Effector CD8-positive, alpha-beta T cell (primary cell): ENCODE data around the gene TST.

Experiments
- DNase-seq: peaks from one replicate; lab custom pipeline; 2025; lab: John Stamatoyannopoulos, UW
- total RNA-seq, 4 experiments: gene quantifications; one replicate each; lab custom pipeline; 2026; lab: John Stamatoyannopoulos, UW

TST gene
- 0.35 to 3.2 (median 1.7) reads per million in 4 experiments for total RNA-seq

DNA sequence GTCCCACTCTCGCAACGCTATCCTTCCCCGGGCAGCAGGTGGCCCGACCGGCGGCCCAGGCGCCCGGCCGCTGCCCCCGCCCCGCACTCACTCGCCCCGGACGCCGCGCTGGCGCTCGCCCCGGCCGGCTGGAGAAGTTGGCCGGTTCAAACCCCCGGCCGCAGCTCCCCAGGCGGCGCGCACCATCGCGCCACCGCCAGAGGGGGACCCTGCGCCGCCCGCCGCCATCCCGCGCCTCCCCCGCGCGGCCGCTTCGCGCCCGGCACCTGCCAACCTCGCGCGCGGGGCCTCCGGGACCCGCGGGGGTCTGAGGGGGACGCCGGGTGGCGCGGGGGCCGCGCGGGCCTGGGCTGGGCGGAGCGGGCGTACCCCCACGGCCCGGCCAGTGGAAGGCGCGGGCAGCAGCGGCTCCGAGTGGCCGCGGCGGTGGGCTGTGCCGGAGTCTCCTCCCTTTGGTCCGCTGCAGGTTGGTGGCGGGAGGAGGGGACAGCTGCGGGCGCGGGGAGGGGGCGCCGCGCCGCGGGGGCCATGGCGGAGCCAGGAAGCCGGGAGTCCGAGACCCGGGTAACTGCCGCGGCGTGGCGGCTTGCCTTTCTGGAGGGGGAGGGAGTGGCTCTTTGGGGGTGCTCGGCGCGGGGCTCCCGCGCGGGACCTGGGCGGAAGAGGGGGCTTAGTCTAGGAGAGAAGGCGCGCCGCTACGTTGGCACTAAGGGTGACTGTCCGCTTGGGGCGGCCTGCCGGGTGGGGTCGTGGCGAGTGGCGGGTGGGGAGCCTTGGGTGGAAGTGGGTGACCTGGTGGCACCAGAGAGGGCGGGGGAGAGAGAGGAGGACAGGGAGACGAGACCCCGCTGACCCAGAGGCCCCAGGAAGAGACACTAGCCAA lies at the start of gene TST, which contains the start of gene MPST:
Gene TST (minus strand): TSS at position 139 of the 883 bp plus-strand sequence. CDS start 715 bp downstream, outside the sequence.
Gene MPST (plus strand): TSS at position 434 of the 883 bp plus-strand sequence. CDS start 95 bp downstream, at position 529.
- DNase-seq = no peak

DNA sequence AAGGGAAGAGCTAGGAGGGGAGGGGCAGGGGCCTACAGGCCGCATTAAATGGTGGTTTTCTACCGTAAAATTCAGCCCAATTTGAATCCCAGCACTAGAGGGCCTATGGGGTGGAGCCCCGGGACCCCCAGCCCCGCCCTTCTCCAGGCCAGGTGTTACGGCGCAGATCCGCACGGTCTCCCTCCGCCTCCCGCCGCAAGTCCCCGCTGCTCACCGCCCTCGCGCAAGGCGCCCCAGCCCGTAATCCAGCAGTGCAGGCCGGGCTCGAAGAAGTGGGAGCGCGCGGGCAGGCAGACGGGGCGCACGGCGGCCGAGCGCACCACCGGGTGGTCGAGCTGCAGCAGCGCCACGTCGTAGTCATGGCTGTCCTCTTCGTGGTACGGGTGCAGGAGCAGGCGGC lies 49.6 kb upstream of the TST start:
- DNase-seq = no peak

DNA sequence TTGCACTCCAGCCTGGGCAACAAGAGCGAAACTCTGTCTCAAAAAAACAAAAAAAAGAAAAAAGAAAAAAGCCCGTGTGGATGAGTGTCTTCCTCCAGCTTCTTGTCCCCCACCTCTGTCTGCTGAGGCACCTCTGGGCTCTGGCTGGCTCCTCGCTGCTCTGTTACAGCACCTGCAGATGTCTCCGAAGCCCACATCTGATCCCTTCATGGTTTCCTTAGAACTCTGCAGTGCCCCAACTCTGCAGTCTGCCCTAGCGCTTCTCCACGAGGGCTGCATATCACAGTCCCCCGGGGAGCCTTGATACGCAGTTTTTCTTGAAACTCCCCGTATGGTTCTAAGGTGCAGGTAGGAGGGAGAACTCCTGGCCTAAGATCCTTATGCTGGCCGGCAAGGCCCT lies 48.2 kb upstream of the TST start:
- DNase-seq = no peak

- DNase-seq = no peak
Observed at GRCh38 chr22:37065961-37066360, 46.7 kb upstream of the TST start.

DNA sequence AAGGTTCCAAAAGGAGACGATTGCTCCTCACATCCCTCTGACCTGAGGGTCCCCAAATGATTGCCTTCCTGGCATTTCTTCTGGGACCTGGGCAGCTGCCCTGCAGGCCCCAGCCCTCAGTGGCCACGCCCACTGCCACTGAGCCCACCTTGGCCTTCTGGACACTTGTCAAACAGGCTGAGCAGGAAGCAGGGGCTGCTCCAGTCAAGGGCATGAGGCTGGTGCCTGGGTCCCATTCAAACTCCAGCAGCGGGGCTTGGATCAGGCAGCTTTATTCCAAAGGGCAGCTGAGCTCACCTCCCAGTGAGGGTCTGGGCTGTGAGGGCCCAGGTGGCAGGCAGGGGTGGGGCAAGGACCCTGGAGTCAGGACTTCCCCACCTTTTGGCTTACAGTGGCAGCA lies 45.9 kb upstream of the TST start:
- DNase-seq = no peak

- no peak for DNase-seq
Observed at GRCh38 chr22:37064553-37064952, 45.3 kb upstream of the TST start.

DNA sequence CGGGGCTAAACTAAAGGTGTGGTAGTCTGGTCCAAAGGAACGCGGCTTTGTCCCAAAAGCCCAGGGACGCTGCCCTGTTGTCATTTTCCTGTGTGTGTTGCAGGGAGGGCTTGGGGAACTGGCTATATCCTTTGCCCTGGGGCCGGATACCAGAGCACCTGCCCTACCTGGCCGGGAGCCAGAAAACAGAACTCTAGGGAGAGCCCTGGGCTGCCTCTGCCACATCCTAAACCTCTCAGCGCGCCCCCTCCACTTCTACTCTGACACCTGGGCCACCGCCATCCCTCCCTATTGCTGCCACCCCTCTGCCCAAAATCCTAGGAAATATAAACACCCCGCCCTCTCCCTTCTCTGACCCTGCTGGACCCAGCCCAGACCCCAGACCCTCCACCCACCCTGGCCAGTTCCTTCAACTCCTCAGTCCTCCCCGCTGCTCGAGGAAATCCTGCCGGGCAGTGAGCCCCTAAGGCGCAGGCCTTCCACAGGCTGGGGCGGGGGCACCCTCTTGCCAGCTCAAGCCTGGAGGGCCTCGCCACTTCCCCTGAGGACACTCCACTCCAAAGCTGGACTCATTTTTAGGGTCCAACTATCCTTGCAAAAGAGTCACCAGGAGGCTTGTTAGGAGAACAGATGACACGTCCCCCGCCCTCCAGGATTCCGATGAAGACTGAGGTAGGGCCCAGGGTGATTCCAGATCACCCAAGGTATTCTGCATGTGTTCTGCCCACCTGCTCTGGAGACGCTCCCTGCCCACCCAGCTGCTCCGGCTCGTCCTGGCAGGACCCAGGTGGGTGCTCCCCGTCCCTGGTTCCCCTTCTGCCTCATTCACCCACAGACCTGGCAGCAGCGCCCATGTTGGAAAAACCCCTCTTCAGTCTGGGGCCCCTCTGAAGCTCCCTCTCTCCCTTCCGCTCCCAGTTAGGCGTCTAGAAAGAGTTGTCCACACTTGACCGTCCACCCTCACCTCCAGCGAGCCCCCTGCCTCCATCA lies 44.5 kb upstream of the TST start:
- DNase-seq = no peak

GRCh38 chr22:37062702-37063381 lies 43.6 kb upstream of the TST start:
- no peak for DNase-seq

DNA sequence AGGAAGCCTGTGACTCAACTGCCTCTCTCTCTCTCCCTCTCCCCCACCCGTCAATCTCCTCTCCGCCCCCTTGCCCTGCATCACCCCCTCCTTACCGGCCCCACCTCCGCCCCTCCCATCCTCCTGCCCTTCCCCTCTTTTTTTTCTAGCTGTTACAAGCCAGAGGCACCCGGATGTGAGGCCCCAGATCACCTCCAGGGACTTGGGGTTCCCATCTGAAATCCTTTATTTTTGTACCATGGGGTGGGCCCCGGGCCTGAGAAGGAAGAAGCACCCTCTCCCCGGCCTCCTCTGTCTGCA lies 43.1 kb upstream of the TST start:
- DNase-seq = no peak

- no peak for DNase-seq
Observed at GRCh38 chr22:37061611-37062375, 42.5 kb upstream of the TST start.

DNA sequence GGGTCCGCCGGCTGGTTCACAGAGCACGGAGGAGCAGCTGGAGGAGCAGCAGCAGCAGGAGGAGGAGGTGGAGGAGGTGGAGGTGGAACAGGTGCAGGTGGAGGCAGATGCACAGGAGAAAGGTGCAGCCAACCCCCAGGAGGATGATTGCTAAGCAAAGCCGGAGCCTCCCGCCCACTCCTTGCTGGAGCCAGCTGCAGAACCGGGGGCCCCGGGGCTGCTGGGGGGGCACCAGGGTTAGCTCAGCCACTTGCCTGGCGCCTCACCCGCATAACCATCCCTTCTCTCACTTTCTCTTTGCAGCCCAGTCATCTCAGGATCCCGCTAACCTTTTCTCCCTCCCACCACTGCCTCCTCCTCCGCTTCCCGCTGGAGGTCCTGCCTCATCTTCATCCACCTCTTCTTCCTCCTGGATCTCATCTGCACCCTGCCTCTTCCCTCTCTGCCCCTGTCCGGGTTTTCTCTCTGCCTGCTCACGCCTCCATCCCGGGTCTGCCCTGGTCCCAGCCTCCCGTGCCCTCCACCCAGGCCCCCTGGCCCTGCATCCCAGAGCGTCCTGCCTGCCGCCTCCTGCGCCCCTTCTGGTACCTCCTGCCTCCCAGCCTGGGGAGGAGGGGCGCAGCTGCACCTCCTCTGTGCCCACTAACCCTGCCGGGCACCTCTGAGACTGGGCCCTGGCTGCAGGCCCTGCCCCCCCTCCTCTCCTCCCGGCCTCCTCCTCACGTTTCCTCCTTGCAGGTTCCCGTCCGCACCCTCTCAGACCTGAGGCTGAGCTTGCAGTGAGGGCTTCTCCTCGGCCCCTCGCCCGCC lies 41.8 kb upstream of the TST start:
- DNase-seq = no peak

- DNase-seq = no peak
Observed at GRCh38 chr22:37059876-37060449, 40.7 kb upstream of the TST start.

DNA sequence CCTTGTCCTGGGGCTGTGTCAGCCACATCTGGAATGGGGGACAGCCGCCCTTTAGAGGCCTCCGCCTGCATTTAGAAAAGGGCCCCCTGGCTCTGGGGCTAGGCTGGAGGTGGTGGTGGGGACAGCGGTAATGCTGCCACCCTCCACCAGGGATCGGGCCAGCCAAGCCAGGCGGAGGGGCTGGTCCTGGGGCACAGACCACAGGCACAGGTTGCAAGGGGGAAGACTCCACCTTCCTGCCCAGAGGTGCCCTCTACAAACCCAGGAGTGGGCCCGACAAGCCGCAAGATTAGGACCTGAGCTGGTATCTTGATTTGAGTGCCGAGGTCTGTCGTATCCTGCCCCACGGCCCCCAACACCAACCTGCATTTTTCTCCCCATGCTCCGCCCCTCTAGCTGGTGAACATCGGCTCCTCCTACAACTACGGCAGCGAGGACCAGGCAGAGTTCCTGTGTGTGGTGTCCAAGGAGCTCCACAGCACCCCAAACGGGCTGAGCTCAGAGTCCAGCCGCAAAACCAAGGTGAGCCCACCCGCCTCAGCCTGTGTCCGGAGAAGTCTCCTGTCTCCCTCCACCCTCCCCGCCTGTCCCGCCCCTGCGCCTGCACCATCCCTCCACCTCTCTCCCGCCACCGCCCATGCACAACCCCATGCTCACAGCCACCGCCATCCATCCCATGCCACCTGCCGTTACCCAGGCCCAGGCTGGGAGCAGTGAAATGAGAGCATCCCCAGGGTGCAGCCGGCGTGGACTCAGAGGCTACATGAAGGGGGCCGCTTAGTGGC lies 39.9 kb upstream of the TST start:
- no peak for DNase-seq

DNA sequence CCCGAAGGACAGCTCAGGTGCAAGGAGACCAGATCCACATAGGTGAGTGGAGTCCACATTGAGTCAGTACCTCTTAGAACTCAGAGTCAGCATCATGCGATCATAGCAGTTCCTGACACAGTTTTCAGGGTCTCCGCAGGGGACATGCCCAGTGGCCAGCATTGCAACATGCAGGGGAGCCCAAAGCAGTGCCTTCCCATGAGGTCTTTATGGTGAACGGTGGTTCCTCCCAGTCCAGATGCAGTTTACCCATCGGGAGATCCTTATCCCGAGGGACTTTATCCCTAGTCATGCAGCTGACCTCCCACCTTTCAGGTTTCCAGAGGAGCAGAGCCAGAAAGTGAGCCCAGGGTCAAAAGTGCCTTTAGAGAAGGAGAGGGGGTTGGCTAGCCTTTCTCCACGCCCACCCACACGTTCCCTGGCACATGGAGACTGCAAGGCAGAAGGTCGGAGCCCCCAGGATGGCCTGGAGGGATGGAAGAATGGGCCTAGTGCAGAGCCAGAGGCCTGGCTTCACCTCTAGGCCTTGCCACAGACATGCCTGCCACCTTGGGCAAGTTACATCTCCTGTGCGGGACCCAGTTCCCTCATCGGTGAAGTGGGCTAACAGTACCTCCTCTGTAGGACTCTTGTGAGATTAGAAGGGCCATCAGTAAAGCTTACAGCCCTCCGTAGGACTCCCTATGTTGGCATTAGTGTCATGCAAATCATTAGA lies 38.7 kb upstream of the TST start:
- no peak for DNase-seq

DNA sequence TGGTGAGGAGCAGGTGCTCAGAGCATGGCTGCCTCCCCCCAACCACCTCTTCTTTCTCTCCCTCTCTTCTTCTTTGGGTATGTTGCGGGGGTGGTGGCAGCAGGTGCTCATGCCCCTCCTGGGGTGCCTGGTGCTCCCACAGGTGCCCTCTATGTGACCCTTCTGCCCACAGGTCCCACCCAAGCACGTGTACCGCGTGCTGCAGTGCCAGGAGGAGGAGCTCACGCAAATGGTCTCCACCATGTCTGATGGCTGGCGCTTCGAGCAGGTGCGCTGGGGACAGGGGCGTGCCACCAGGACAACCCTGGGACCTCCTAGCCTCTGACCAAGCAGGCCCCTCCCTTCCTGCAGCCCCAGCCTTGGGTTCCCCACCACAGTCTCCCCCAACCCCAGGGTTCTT lies 38.0 kb upstream of the TST start:
- no peak for DNase-seq

GRCh38 chr22:37056246-37056645 lies 37.0 kb upstream of the TST start:
- no peak for DNase-seq

- DNase-seq = no peak
Observed at GRCh38 chr22:37054600-37055365, 35.5 kb upstream of the TST start.

- DNase-seq = no peak
Observed at GRCh38 chr22:37054056-37054395, 34.8 kb upstream of the TST start.
